ENCODE data around the gene NFIL3. TPM values are rescaled to one million over a fixed set of nuclear protein-coding genes. Genes with fewer than 3 reads are reported as not detected.

Gene NFIL3
- total and polyA plus RNA-seq, 2 experiments from 2014 or later = 4.1 to 7.5 TPM

GRCh38 chr9:91379426-91379825, 44.2 kb downstream of the NFIL3 start:
- Histone ChIP-seq H4K20me1 (replicated peaks; ENCODE audit: insufficient read depth) (no peaks in the 10 kb centered on the region), H3K27me3 (ENCODE audit: insufficient read depth) (no peaks in the 10 kb centered on the region), H3K4me3 (no peak overlapping the region), H3K36me3 (ENCODE audit: insufficient read depth) (no peaks in the 10 kb centered on the region), H3F3A (replicated peaks; ENCODE audit: low read depth) (no peaks in the 10 kb centered on the region), H3K4me2 (no peak overlapping the region), H3K9me2 (ENCODE audit: insufficient read depth) (no peaks in the 10 kb centered on the region), H3K79me2 (replicated peaks; ENCODE audit: insufficient read depth) (no peaks in the 10 kb centered on the region), H2AFZ (no peak overlapping the region), H3K4me1 (ENCODE audit: insufficient read depth) (no peaks in the 10 kb centered on the region), H3K27ac (ENCODE audit: low read depth) (no peak overlapping the region)
- no peaks in the 10 kb centered on the region for H3K4me1 Mint-ChIP-seq
- H3K9me3 Mint-ChIP-seq = peaks cover 6% of the 10 kb centered on the region; the same call in 2 of the 3 replicates
- H3K4me3 Mint-ChIP-seq = no peak overlapping the region
- no peak for TF ChIP-seq JUNB (IDR thresholded peaks at IDR 0.05; ENCODE audit: unreplicated experiment)
- TF ChIP-seq, protein P1, sequence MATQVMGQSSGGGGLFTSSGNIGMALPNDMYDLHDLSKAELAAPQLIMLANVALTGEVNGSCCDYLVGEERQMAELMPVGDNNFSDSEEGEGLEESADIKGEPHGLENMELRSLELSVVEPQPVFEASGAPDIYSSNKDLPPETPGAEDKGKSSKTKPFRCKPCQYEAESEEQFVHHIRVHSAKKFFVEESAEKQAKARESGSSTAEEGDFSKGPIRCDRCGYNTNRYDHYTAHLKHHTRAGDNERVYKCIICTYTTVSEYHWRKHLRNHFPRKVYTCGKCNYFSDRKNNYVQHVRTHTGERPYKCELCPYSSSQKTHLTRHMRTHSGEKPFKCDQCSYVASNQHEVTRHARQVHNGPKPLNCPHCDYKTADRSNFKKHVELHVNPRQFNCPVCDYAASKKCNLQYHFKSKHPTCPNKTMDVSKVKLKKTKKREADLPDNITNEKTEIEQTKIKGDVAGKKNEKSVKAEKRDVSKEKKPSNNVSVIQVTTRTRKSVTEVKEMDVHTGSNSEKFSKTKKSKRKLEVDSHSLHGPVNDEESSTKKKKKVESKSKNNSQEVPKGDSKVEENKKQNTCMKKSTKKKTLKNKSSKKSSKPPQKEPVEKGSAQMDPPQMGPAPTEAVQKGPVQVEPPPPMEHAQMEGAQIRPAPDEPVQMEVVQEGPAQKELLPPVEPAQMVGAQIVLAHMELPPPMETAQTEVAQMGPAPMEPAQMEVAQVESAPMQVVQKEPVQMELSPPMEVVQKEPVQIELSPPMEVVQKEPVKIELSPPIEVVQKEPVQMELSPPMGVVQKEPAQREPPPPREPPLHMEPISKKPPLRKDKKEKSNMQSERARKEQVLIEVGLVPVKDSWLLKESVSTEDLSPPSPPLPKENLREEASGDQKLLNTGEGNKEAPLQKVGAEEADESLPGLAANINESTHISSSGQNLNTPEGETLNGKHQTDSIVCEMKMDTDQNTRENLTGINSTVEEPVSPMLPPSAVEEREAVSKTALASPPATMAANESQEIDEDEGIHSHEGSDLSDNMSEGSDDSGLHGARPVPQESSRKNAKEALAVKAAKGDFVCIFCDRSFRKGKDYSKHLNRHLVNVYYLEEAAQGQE (IDR thresholded peaks at IDR 0.05; ENCODE audit: unreplicated experiment) = no peak
- no peak for TF ChIP-seq NANOG (IDR thresholded peaks at IDR 0.05; ENCODE audit: borderline replicate concordance)
- TF ChIP-seq EZH2 (IDR thresholded peaks at IDR 0.05; ENCODE audit: low read depth, unreplicated experiment) = no peak
- TF ChIP-seq STAT1 (IDR thresholded peaks at IDR 0.05; ENCODE audit: unreplicated experiment) = no peak
- TF ChIP-seq, protein P2, sequence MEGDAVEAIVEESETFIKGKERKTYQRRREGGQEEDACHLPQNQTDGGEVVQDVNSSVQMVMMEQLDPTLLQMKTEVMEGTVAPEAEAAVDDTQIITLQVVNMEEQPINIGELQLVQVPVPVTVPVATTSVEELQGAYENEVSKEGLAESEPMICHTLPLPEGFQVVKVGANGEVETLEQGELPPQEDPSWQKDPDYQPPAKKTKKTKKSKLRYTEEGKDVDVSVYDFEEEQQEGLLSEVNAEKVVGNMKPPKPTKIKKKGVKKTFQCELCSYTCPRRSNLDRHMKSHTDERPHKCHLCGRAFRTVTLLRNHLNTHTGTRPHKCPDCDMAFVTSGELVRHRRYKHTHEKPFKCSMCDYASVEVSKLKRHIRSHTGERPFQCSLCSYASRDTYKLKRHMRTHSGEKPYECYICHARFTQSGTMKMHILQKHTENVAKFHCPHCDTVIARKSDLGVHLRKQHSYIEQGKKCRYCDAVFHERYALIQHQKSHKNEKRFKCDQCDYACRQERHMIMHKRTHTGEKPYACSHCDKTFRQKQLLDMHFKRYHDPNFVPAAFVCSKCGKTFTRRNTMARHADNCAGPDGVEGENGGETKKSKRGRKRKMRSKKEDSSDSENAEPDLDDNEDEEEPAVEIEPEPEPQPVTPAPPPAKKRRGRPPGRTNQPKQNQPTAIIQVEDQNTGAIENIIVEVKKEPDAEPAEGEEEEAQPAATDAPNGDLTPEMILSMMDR (conservative IDR thresholded peaks at IDR 0.05; ENCODE audit: low read depth in 2 of 2) = no peak
- no peak for TF ChIP-seq EZH2phosphoT487 (IDR thresholded peaks at IDR 0.05; ENCODE audit: unreplicated experiment)
- no peak for TF ChIP-seq ZNF114 (CRISPR knock-in tag; IDR thresholded peaks at IDR 0.05)
- TF ChIP-seq, protein P3, sequence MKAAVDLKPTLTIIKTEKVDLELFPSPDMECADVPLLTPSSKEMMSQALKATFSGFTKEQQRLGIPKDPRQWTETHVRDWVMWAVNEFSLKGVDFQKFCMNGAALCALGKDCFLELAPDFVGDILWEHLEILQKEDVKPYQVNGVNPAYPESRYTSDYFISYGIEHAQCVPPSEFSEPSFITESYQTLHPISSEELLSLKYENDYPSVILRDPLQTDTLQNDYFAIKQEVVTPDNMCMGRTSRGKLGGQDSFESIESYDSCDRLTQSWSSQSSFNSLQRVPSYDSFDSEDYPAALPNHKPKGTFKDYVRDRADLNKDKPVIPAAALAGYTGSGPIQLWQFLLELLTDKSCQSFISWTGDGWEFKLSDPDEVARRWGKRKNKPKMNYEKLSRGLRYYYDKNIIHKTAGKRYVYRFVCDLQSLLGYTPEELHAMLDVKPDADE (IDR thresholded peaks at IDR 0.05) = no peak
- no peak for TF ChIP-seq POLR2AphosphoS5 (IDR thresholded peaks at IDR 0.05; ENCODE audit: low read depth)
- ATAC-seq (no peak), DNase-seq (ENCODE audit: low spot score) (no peak)
- H3K27me3 Mint-ChIP-seq (ENCODE audit: insufficient read depth, low read depth, poor library complexity) = peaks cover 3% of the 10 kb centered on the region
- H3K36me3 Mint-ChIP-seq (ENCODE audit: low read depth) = no peaks in the 10 kb centered on the region
- H3K27ac Mint-ChIP-seq = no peak overlapping the region

Data from GM23338 (cell line).